H1 (cell line): ENCODE measurements around the gene LYPD6B. TPM values are rescaled to one million over a fixed set of nuclear protein-coding genes. Genes with fewer than 3 reads are reported as not detected.

ENCODE experiments used
- CTCF ChIA-PET: fragments of 300-600 bp; sonication (Branson Sonifier 250); formaldehyde crosslinking; loops from one replicate; lab custom pipeline; 2021; ENCODE audit not compliant: partially characterized antibody; lab: Charles Lee
- POLR2A ChIA-PET: fragments of 300-600 bp; sonication (Branson Sonifier 250); formaldehyde crosslinking; loops from one replicate; lab custom pipeline; 2021; ENCODE audit warnings: inconsistent platforms; ENCODE audit not compliant: partially characterized antibody; lab: Charles Lee
- DNase-seq, 2 experiments: peaks; one replicate each; pipeline versions ENCODE4 v3.0.0 to v3.0.0-alpha.2; 2010 to 2022; ENCODE audit warnings: low spot score in 2 of 2, low read depth in 1 of 2, mixed read lengths in 1 of 2
- FAIRE-seq: peaks from 2 replicates; lab custom pipeline; 2011; peaks lifted over from hg19 to GRCh38; lab: Jason Lieb, UNC
- H2AFZ ChIP-seq: 2 replicates; pipeline ENCODE4 v1.8.1; 2012; ENCODE audit warnings: low read length, inconsistent platforms
- H2AK5ac ChIP-seq: 2 replicates; pipeline ENCODE4 v1.6.1; 2013; ENCODE audit warnings: low read depth, low read length
- H2BK120ac ChIP-seq: replicated peaks from 2 replicates; pipeline ENCODE3; 2013; ENCODE audit warnings: low read depth, low read length, inconsistent platforms
- H2BK12ac ChIP-seq: 2 replicates; pipeline ENCODE4 v1.6.1; 2013; ENCODE audit warnings: low read depth, low read length
- H2BK15ac ChIP-seq: 2 replicates; pipeline ENCODE4 v1.6.1; 2013; ENCODE audit warnings: low read length
- H2BK20ac ChIP-seq: 2 replicates; pipeline ENCODE4 v1.6.1; 2013; ENCODE audit warnings: low read length
- H2BK5ac ChIP-seq: 2 replicates; pipeline ENCODE4 v1.6.1; 2013; ENCODE audit warnings: low read depth, low read length
- H3K14ac ChIP-seq: 2 replicates; pipeline ENCODE4 v1.6.1; 2013; ENCODE audit warnings: inconsistent platforms; ENCODE audit not compliant: insufficient read length
- H3K18ac ChIP-seq: 2 replicates; pipeline ENCODE4 v1.6.1; 2013; ENCODE audit warnings: low read length; ENCODE audit errors: extremely low read depth
- H3K23ac ChIP-seq: 2 replicates; pipeline ENCODE4 v1.6.1; 2013; ENCODE audit warnings: inconsistent platforms; ENCODE audit not compliant: insufficient read length
- H3K23me2 ChIP-seq: 2 replicates; pipeline ENCODE4 v1.6.1; 2013; ENCODE audit warnings: low read depth, low read length
- H3K27ac ChIP-seq: 2 replicates; pipeline ENCODE4 v1.6.1; 2011; ENCODE audit warnings: low read depth, low read length, inconsistent platforms
- H3K27me3 ChIP-seq, 4 experiments: replicated peaks in 1 of 4; 1 replicate in 1 of 4; 2 replicates in 3 of 4; pipeline versions ENCODE4 v1.6.1 to v1.8.1; 2011 to 2013; ENCODE audit warnings: low read length in 3 of 4, mild to moderate bottlenecking in 3 of 4, inconsistent platforms in 2 of 4, mixed read lengths in 2 of 4, moderate library complexity in 1 of 4; ENCODE audit not compliant: control insufficient read depth in 3 of 4, insufficient read depth in 3 of 4; ENCODE audit errors: extremely low read depth in 1 of 4
- H3K36me3 ChIP-seq, 4 experiments: 2 replicates each; pipeline versions ENCODE4 v1.6.1 to v1.8.1; 2011 to 2013; ENCODE audit warnings: mild to moderate bottlenecking in 4 of 4, low read length in 3 of 4, moderate library complexity in 2 of 4, control low read depth in 1 of 4, inconsistent platforms in 1 of 4; ENCODE audit not compliant: insufficient read depth in 4 of 4, control insufficient read depth in 2 of 4
- H3K4ac ChIP-seq: replicated peaks from 2 replicates; pipeline ENCODE3; 2013; ENCODE audit warnings: low read length, low read depth, mixed read lengths, inconsistent platforms; ENCODE audit not compliant: insufficient read length
- H3K4me1 ChIP-seq, 4 experiments: replicated peaks in 1 of 4; 1 replicate in 1 of 4; 2 replicates in 3 of 4; pipeline versions ENCODE4 v1.6.1 to v1.8.1; 2011 to 2013; ENCODE audit warnings: low read length in 3 of 4, inconsistent platforms in 2 of 4, mixed read lengths in 1 of 4; ENCODE audit not compliant: insufficient read depth in 4 of 4, control insufficient read depth in 3 of 4
- H3K4me2 ChIP-seq, 2 experiments: 2 replicates each; pipeline versions ENCODE4 v1.6.1 to v1.8.1; 2011 to 2013; ENCODE audit warnings: low read depth in 2 of 2, low read length in 2 of 2, control low read depth in 1 of 2, inconsistent platforms in 1 of 2, mild to moderate bottlenecking in 1 of 2; ENCODE audit not compliant: insufficient read depth in 1 of 2
- H3K4me3 ChIP-seq, 4 experiments: fragments of 200-600, 300-600 bp in 1 of 4; sonication (generic), shearing (Covaris generic), sonication (Bioruptor Twin) in 1 of 4; 2 replicates each; pipeline versions ENCODE4 v1.5.1 to v1.8.1; 2011 to 2016; ENCODE audit warnings: low read length in 4 of 4, low read depth in 3 of 4, control low read depth in 2 of 4, inconsistent platforms in 2 of 4, mild to moderate bottlenecking in 2 of 4, mixed read lengths in 1 of 4, moderate library complexity in 1 of 4; ENCODE audit not compliant: insufficient read depth in 2 of 4; ENCODE audit errors: extremely low read depth in 1 of 4
- H3K56ac ChIP-seq: replicated peaks from 2 replicates; pipeline ENCODE3; 2013; ENCODE audit warnings: low read depth, mild to moderate bottlenecking, mixed read lengths, low read length, inconsistent platforms; ENCODE audit not compliant: insufficient read length
- H3K79me1 ChIP-seq: 2 replicates; pipeline ENCODE4 v1.6.1; 2013; ENCODE audit warnings: low read depth, low read length, control low read depth
- H3K79me2 ChIP-seq, 2 experiments: 2 replicates each; pipeline versions ENCODE4 v1.6.1 to v1.8.1; 2012 to 2013; ENCODE audit warnings: low read length in 2 of 2, mild to moderate bottlenecking in 2 of 2, inconsistent platforms in 1 of 2; ENCODE audit not compliant: insufficient read depth in 2 of 2, control insufficient read depth in 1 of 2
- H3K9ac ChIP-seq, 4 experiments: replicated peaks in 1 of 4; 1 replicate in 1 of 4; 2 replicates in 3 of 4; pipeline versions ENCODE4 v1.6.1 to v1.8.1; 2011 to 2013; ENCODE audit warnings: low read depth in 3 of 4, low read length in 3 of 4, control low read depth in 2 of 4, mild to moderate bottlenecking in 2 of 4, moderate library complexity in 2 of 4, inconsistent platforms in 1 of 4; ENCODE audit errors: extremely low read depth in 1 of 4
- H3K9me3 ChIP-seq, 2 experiments: 2 replicates each; pipeline versions ENCODE4 v1.6.1 to v1.8.1; 2012 to 2013; ENCODE audit warnings: mild to moderate bottlenecking in 2 of 2, moderate library complexity in 2 of 2, control low read depth in 1 of 2, inconsistent platforms in 1 of 2, low read depth in 1 of 2, low read length in 1 of 2, mixed read lengths in 1 of 2; ENCODE audit not compliant: insufficient read depth in 2 of 2
- H4K20me1 ChIP-seq, 2 experiments: replicated peaks in 1 of 2; 2 replicates each; pipeline versions ENCODE3 to v1.8.1; 2011 to 2013; ENCODE audit warnings: inconsistent platforms in 2 of 2, low read length in 2 of 2, mild to moderate bottlenecking in 1 of 2; ENCODE audit not compliant: insufficient read depth in 2 of 2, control insufficient read depth in 1 of 2
- H4K5ac ChIP-seq: 2 replicates; pipeline ENCODE4 v1.6.1; 2013; ENCODE audit warnings: low read length, low read depth, mixed read lengths, inconsistent platforms; ENCODE audit not compliant: insufficient read length
- H4K8ac ChIP-seq: 2 replicates; pipeline ENCODE4 v1.8.0; 2013; ENCODE audit warnings: mild to moderate bottlenecking, moderate library complexity, low read length, inconsistent platforms; ENCODE audit not compliant: insufficient read depth; ENCODE audit errors: extremely low read depth
- H4K91ac ChIP-seq: replicated peaks from 2 replicates; pipeline ENCODE3; 2013; ENCODE audit warnings: low read length, mixed read lengths, inconsistent platforms; ENCODE audit not compliant: insufficient read length
- BACH1 ChIP-seq: IDR thresholded peaks from 2 replicates; pipeline ENCODE4 v1.6.1; 2012; ENCODE audit warnings: low read length, improper control_type of control experiment
- BCL11A ChIP-seq, 2 experiments: IDR thresholded peaks; one replicate each; pipeline ENCODE4 v1.6.1; 2011; ENCODE audit warnings: low read depth in 2 of 2, low read length in 2 of 2, mild to moderate bottlenecking in 2 of 2
- CBX8 ChIP-seq: fragments of 300-800, 300-1000 bp; sonication (generic); IDR thresholded peaks from 2 replicates; pipeline ENCODE4 v1.7.1; 2016; ENCODE audit warnings: low read depth, low read length, borderline replicate concordance
- E2F6 ChIP-seq: IDR thresholded peaks from 2 replicates; pipeline ENCODE4 v1.6.1; 2012; ENCODE audit warnings: inconsistent platforms
- EGR1 ChIP-seq: IDR thresholded peaks from 2 replicates; pipeline ENCODE4 v1.6.1; 2011; ENCODE audit warnings: low read depth, low read length, borderline replicate concordance
- HDAC6 ChIP-seq: IDR thresholded peaks from one replicate; pipeline ENCODE4 v1.7.1; 2012; ENCODE audit warnings: low read depth, mild to moderate bottlenecking, inconsistent platforms, low read length, moderate library complexity
- KDM5A ChIP-seq: fragments of 200-600 bp; IDR thresholded peaks from 2 replicates; pipeline ENCODE4 v1.7.1; 2012; ENCODE audit warnings: mild to moderate bottlenecking, low read length, inconsistent platforms, mixed read lengths
- POLR2A ChIP-seq, 2 experiments: IDR thresholded peaks; 1 replicate in 1 of 2; 2 replicates in 1 of 2; pipeline ENCODE4 v1.6.1; 2011; ENCODE audit warnings: low read depth in 2 of 2, low read length in 2 of 2, mild to moderate bottlenecking in 2 of 2; ENCODE audit errors: control extremely low read depth in 1 of 2
- POLR2AphosphoS5 ChIP-seq: IDR thresholded peaks from 2 replicates; pipeline ENCODE4 v1.6.1; 2011; ENCODE audit warnings: low read depth, low read length
- POU5F1 ChIP-seq: IDR thresholded peaks from 2 replicates; pipeline ENCODE4 v1.6.1; 2011; ENCODE audit warnings: low read depth, mild to moderate bottlenecking, low read length, moderate library complexity
- SP1 ChIP-seq: IDR thresholded peaks from 2 replicates; pipeline ENCODE4 v1.6.1; 2011; ENCODE audit warnings: low read depth, low read length
- TBP ChIP-seq: IDR thresholded peaks from 2 replicates; pipeline ENCODE4 v1.6.1; 2011; ENCODE audit warnings: low read depth, low read length, improper control_type of control experiment
- TCF12 ChIP-seq: IDR thresholded peaks from 2 replicates; pipeline ENCODE4 v1.6.1; 2011; ENCODE audit warnings: low read depth, mild to moderate bottlenecking, low read length
- WGBS, 2 experiments: shearing (Covaris generic) in 1 of 2; methylation state at CpG; one replicate each; pipeline versions ENCODE4 v1.1.6 to v1.1.7; 2013 to 2015; ENCODE audit warnings: low lambda C conversion rate in 2 of 2, mixed read lengths in 2 of 2, inconsistent platforms in 1 of 2, low coverage in 1 of 2, missing lambda C conversion rate in 1 of 2; ENCODE audit not compliant: insufficient replicate concordance in 2 of 2, insufficient coverage in 1 of 2, insufficient read length in 1 of 2; ENCODE audit errors: extremely low coverage in 1 of 2, missing lambda C conversion rate in 1 of 2; 5-methylcytosine and 5-hydroxymethylcytosine counted together
- polyA plus RNA-seq, 7 experiments: library from polyadenylated mRNA; depleted of rRNA in 3 of 7; stranded (reverse) in 5 of 7; unstranded in 2 of 7; fragments of >200 nt in 5 of 7; fragments of 200-250 nt in 2 of 7; gene quantifications; 1 replicate in 5 of 7; 2 replicates in 1 of 7; 4 replicates in 1 of 7; pipeline versions ENCODE4 v1.2.1 to v1.2.3, GENCODE V29; 2011 to 2013; ENCODE audit warnings: missing spikeins in 2 of 7, mixed read lengths in 2 of 7
- total RNA-seq: library from RNA; stranded (reverse); fragmentation: NEBNext Ultra II Directional; extraction: Animal tissue kit (Norgen Biotek cat#: 25700); gene quantifications from 2 replicates; pipeline ENCODE4 v1.2.1, GENCODE V29; 2021

The LYPD6B gene
- total and polyA plus RNA-seq, 2 of the 8 experiments (the other 6 are each of a cell fraction or from before 2014, with no cell fraction given): 2.2 to 3.5 TPM

GRCh38 chr2:149226790-149227189 is 188.3 kb downstream of the LYPD6B start:
- no peak overlapping the region for H2BK15ac ChIP-seq
- no peaks in the 10 kb centered on the region for H3K79me1 ChIP-seq
- no peak overlapping the region for H4K91ac ChIP-seq
- H3K79me2 ChIP-seq: no peaks in the 10 kb centered on the region
- no peaks in the 10 kb centered on the region for H3K27me3 ChIP-seq
- H2BK12ac ChIP-seq: no peak overlapping the region
- no peaks in the 10 kb centered on the region; the same call in 1 of the 2 replicates for H3K23me2 ChIP-seq
- H3K27ac ChIP-seq: no peak overlapping the region
- H3K9me3 ChIP-seq: no peaks in the 10 kb centered on the region
- no peak overlapping the region for H4K5ac ChIP-seq
- H3K36me3 ChIP-seq: no peaks in the 10 kb centered on the region
- H2BK5ac ChIP-seq: no peak overlapping the region
- H3K23ac ChIP-seq: no peak overlapping the region
- no peak overlapping the region for H3K18ac ChIP-seq
- 82% methylated on average over 6 of the region's 6 CpGs; no CpG with 5 or more reads in 1 of the 2 experiments for WGBS, 2 experiments
- no peak overlapping the region for H2BK120ac ChIP-seq
- H3K4me3 ChIP-seq: no peak overlapping the region
- no peaks in the 10 kb centered on the region for H4K20me1 ChIP-seq
- DNase-seq: no peak
- H3K56ac ChIP-seq: no peak overlapping the region
- H3K9ac ChIP-seq: no peak overlapping the region
- H2BK20ac ChIP-seq: no peak overlapping the region
- CTCF ChIA-PET: no interaction called here
- 0 out of 2 replicates have a peak overlapping the region, but pooled peaks have one; percentile 15 for H2AFZ ChIP-seq
- no peak overlapping the region for H3K4me2 ChIP-seq
- no peak overlapping the region for H3K4ac ChIP-seq
- no peak overlapping the region for H2AK5ac ChIP-seq
- no peak overlapping the region for H4K8ac ChIP-seq
- no peak overlapping the region for H3K14ac ChIP-seq
- POLR2A ChIA-PET: no interaction called here
- no peak for TF ChIP-seq EGR1
- TF ChIP-seq POLR2A (IDR thresholded peaks at IDR 0.05; ENCODE audit: control extremely low read depth in 1 of 2, low read depth in 2 of 2, low read length in 2 of 2): no peak
- no peak for TF ChIP-seq HDAC6
- TF ChIP-seq CBX8: no peak
- TF ChIP-seq KDM5A: no peak
- no peak for TF ChIP-seq BCL11A (IDR thresholded peaks at IDR 0.05; ENCODE audit: low read depth in 2 of 2, low read length in 2 of 2)
- no peak for TF ChIP-seq POLR2AphosphoS5
- no peak for TF ChIP-seq TCF12
- no peak for TF ChIP-seq BACH1
- TF ChIP-seq SP1: no peak
- TF ChIP-seq E2F6: no peak
- no peak for TF ChIP-seq TBP
- TF ChIP-seq POU5F1: no peak
- FAIRE-seq: no peak
- peaks cover 2 to 10% (median 8%) of the 10 kb centered on the region in 4 experiments for H3K4me1 ChIP-seq
